Activated CD8-positive, alpha-beta memory T cell treated with anti-CD3 and anti-CD28 coated beads, Interleukin-2, amount 50 U/mL, for 24 hours (primary cell): ENCODE results near the gene ZBTB43.

Source experiments
- DNase-seq: peaks from one replicate; pipeline ENCODE4 v3.0.0-alpha.2; 2020; ENCODE audit errors: extremely low read depth

The ZBTB43 gene

DNA sequence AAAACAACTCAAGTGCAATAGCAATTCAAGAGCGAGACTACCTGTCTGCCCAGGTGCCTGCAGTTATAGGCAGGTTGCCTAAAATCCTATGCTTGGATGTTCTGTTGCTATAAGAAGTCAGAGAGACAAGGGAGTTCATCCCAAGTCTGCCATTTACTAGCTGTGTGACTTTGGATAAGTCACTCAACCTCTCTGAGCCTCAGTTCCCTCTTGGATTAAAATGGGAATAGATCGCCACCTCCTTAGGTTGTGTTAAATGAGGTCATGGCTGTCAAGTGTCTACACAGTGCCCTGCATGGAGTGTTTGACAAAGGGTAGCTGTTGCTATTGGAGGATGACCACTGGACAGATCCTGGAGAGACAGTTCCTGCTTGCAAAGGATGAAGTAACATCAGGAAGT, 54.3 kb downstream of the ZBTB43 start:
- no peak for DNase-seq

DNA sequence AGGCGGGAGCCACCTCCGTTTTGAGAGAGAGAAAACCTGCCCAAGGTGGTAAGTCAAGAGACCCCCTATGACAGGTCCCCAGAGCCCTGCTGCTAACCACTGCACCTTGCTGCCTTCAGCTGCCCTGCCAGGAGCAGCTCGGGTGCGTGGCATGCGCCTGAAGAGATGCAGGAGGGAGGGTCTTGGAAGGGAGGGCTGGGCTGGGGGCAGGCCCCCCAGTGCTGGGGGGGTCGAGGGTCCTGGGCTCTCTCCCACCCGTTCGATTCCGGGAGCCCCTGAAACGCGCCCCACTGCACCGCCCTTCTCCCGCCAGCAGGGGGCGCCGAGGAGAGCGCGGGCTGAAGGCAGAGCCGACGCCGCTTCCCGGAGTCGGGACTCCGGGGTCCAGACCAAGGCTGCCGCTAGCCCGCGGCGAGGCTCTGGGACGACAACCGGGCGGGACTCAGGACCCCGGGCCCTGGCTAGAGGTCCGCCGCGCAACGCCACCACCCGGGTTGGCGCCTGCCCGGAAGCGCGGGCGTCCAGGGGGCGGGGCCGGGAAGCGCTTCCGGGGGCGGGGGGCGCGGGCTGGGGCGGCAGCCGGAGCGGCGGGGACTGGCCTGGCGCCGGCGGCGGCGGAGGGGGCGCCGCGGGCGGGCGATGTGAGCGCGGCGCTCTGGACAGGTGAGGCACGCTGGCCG, 55.4 kb downstream of the ZBTB43 start, which contains the start of gene ZBTB34:
Gene ZBTB34, plus strand, starts transcription at position 563 of the 680 bp plus-strand sequence. CDS start 18,761 bp downstream, outside the sequence.
- peak; percentile 19 for DNase-seq

DNA sequence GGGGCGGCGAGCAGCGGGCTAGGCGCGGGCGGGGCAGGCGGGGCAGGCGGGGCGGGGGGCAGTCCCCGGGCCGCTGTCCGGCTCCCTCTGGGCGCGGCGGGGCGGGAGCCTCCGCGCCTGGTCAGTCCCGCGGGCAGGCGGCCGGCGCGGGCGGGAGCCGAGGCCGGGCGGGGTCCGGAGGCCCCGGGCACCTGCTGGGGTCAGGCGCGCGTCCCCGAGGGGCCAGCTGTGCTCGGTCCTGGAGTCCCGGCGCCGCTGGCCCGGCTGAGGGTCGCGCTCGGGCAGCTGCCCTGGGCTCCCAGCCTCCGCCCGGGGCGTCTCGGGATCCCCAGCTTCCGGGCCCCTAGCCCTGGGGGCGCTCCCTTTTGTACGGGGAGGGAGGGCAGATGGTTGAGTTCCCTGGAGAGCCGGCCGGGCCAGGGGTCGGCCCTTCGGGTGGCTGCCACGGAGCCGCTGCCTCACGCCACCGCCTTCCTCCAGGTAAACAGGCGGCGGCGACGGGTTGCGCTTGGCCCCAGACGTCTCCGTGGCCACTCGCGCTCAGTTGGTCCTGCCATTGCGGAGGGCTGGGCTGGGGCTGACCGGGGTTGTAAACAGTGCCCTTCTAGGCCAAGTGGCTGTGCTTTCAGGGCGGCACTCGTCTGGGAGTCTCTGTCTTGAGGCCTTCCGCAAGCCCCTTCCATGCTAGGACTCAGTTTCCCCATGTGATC, 56.1 kb downstream of the ZBTB43 start:
- DNase-seq, result no peak

DNA sequence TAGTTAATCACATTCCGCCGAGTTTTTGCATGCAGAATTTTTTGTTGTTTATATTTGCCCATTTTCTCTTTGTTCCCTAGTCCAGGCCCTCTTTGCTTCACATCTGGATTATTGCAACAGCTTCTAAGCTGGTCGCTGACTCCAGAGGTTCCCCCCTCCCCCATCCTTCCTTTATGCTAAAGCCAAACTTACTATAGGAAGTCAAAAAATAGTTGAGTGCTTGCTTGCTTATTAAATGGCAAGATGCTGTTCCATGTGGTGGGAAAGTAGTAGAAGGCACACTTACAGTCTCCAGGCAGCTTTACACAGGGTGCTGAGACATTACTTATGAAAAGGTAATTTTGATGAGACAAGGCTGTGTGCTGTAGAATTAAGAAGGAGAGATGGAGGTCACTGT, 56.9 kb downstream of the ZBTB43 start:
- DNase-seq, result no peak

DNA sequence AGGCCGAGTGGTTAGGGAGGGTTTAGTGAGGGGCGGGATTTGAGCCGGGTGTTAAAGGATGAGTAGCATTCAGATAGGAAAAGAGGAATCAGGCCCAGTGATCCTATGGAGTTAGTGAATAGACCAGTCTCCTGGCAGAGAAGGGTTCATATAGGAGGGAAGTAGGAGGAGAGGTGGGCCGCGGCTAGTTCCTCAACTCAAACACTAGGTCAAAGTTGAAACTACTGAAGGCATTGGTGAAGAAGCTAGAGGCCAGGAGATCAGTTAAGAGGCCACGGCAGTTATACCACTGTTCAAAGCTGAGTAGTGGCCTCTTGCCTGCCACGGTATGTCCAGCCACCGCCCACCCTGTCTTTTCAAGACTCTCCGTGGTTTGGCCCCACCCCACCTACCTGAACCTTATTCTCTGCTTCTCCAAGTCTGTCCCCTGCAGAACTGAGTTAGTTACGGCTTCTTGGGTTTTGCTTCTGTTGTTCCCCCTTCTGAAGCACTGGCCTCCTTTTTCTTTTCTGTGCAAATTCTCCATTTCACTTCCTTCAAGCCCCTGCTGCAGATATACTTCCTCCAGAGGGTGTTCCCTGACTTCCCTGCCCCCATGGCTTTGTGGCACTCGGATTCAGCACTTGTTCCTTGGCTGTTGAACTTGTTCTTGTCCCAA, 57.4 kb downstream of the ZBTB43 start:
- DNase-seq, result no peak

DNA sequence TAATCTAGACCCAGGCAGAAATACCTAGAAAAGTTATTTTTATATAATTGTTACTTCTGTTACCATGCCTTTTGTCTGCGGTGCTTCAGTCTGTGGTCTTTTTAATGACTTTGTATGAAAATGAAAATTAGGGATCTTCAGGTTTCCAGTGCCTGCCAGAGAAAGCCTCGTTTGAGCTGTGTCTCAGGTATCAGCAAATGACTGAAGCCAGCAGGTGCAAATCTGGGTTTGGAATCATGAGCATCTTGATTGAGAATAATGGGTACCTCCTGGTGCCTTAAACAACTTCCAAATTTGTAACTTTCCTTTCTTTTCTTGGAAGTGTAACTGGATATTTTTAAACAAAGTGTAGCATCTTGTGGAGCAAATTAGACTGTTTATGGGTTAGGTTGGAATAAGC, 59.9 kb downstream of the ZBTB43 start:
- DNase-seq, result no peak

DNA sequence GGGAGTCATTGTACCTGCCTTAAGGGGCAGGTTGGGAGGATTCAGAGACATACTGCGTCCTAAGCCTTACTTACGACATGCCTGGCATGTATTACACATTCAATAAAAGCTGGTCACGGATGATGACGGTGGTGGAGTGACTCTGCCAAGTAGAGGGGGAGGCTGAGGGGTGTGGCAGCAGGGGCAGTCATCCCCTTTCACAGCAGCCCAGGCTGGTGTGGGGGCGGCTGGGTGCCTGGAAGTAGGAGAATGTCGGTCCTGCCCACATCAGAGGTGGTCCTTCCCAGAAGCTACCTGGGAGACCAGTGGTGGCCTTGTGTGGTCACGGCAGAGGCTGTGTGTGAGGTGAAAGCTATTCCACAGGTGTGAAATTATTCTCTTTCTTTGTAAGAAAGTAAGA, 64.5 kb downstream of the ZBTB43 start:
- no peak for DNase-seq

DNA sequence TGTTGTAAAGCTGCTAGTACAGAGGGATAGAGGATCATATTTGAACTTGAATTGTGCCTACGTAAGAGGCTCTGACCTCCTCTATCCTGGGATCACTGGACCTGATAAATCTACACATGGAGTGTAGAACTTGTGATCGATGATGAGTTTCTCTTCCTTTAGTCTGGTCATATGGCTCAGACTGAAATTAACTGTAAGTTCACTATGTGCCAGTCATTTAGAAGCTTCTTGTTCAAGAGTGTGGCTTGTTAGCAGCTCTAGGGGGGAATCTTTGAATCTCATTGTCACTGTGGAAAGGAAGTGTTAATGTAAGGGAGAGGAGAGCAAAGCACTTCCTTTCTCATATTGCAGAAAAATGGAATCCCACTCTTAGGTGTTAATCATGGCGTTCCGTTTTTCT, 67.7 kb downstream of the ZBTB43 start:
- no peak for DNase-seq

DNA sequence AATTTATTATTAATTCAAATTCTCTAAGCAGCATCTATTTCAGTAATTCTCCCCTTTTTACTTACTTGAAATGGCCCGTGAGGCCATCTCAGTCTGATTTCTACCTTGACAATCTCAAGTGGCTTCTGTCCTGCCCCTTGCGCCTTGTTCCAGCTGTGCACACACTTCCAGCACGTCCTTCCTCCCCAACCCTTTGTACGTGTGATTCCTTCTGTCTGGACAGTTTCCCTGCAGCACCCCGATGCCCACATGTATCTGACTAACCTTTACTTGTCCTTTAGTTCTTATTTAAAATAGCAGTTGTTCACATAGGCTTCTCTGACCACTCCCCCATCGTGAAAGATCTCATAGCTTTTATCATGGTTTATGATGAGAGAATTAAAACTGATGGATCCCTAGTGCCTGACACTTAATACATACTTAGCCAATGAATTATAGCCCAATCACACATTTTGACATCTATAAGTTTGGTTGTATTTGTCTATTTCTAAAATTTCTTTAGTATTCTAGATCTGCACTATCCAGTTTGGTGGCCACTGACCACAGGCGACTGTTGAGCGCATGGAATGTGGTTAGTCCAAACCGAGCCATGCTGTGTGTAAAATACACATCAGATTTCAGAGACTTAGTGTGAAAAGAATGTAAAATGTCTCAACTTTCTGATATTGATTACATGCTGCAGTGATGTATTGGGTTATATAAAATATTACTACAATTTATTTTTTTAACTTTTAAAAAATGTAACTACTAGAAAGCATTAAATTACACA, 69.9 kb downstream of the ZBTB43 start:
- DNase-seq, result no peak

DNA sequence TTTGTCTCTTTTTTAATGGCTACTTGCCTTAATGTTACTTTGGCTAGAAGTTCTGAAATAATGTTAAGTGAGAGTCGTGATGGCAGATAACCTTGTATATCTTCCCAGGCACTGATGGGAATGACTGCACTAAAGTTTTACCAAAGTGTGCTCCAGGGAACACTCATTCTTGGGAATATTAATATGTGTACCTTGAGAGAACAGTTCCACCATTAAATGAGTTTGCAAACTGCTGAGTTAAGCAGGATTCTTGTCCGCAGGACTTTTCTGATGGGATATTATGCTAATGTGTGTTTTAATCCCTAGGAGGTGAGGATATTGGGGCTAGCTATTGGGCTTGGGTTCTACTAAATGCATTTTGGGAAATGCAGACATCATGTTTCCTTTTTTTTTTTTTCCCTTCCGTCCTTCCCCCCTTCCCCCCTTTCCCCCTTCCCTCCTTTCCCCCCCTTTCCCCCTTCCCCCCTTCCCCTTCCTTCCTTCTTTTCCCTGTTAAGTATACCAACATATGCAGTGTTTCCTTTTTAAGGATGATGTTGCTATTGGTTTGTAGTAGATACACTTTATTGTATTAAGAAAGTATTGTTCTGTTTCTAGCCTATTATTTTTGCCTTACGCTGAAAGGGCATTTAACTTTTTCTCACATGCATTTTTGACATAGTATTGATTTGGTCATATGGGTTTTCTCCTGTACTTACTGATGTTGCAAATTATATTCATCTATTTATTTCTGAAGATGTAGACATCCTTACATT, 71.1 kb downstream of the ZBTB43 start:
- no peak for DNase-seq

DNA sequence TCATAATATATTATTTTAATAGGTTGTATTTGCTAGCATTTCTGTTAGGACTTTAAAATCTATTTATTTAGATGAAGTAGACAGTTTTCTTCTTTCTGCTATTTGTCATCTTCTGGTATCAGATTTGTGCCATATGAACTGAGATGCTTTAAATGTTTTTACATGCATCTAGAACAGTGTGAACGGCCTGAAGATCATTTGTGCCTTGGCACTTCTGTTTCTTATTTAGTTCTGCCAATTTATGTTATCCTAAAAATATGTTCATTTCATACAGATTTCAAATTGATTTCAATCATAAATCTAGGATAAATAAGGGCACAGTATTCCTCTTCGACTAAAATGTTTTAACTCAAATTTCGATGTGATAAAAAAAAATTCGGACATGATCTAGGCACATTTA, 71.7 kb downstream of the ZBTB43 start:
- DNase-seq, result no peak

DNA sequence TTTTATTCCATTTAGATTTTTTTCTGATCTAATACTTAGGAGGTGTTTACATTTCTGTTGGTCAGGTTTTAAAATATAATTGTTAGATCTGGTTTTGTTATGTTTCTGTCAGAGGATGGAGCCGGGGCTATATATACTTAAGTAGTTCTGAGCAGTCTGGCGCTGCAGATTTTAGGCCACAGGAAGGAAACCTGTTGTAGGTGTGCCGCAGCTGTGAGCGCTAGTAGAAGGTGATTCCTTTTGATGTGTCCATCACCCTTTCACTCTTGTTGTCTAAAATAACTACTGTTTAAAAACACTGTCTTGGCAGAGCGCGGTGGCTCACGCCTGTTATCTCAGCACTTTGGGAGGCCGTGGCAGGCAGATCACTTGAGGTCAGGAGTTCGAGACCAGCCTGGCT, 72.6 kb downstream of the ZBTB43 start:
- DNase-seq, result no peak

DNA sequence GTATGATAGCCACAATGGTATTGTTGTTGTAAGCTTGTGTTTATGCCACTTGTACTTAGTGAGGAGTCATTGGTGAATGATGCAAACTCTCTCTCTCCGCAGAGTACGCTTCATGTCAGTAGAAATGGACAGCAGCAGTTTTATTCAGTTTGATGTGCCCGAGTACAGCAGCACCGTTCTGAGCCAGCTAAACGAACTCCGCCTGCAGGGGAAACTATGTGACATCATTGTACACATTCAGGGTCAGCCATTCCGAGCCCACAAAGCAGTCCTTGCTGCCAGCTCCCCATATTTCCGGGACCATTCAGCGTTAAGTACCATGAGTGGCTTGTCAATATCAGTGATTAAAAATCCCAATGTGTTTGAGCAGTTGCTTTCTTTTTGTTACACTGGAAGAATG, 74.4 kb downstream of the ZBTB43 start:
- no peak for DNase-seq

DNA sequence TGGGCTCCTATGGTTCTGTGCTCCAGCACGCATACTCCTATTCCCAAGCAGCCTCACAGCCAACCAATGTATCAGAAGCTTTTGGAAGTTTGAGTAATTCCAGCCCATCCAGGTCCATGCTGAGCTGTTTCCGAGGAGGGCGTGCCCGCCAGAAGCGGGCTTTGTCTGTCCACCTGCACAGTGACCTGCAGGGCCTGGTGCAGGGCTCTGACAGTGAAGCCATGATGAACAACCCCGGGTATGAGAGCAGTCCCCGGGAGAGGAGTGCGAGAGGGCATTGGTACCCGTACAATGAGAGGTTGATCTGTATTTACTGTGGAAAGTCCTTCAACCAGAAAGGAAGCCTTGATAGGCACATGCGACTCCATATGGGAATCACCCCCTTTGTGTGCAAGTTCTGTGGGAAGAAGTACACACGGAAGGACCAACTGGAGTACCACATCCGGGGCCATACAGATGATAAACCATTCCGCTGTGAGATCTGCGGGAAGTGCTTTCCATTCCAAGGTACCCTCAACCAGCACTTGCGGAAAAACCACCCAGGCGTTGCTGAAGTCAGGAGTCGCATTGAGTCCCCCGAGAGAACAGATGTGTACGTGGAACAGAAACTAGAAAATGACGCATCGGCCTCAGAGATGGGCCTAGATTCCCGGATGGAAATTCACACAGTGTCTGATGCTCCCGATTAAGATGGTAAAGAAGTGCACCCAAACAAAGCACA, 75.5 kb downstream of the ZBTB43 start:
- DNase-seq, result no peak

DNA sequence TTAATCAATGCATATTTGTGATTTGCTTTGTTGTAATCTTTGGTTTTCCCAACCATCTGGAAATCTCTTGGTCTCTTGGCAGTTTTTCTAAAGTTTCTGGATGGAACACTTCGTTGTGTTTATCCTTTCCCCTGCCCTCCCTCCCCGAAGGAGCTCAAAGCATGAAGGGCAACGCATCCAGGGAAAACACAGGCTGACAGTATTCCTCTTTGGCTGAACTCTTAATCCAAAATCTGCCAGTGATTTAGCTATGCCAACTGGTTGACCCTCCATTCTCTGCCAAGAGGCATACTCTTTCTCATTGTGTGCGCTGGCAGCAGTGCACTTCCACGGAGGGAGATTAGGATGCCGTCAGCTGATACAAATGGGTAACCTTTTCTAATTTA, 76.1 kb downstream of the ZBTB43 start:
- DNase-seq, result no peak

DNA sequence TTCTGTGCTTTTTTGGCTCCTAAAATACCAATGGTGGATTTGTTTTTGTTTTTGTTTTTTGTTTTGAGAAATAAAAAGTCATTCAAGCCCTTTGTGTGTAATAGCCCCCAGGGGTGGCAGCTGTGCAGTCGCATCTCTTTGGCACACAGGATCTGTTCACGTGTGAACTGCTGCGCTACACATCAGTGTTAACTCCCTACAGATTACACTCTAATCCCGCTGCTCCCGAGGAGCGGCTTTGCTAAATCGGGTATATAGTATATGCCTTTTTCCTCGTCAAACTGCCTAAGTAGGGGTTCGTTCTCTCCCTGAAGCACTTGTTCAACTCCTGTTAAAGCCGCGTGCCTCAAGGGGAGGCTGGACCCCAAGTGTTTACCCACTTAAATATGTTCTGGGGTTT, 77.9 kb downstream of the ZBTB43 start:
- DNase-seq, result no peak

DNA sequence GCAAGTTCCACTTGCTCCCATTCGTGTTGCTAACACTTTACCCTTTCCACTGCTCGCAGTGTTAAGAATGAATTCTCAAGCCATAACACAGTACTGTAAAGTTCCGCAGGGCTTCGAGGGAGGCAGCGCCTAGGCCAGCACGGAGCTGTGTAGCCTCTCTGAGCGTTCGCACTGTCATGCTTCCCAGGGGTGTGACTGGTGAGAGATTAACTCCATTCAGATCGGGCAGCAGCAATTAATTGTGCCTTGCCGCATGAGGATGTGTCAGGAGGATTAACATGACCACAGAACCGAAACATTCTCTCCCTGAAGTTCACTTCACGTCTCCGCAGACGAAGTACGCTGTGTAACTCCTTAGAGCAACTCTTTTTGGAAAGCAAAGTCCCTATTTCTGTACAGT, 78.8 kb downstream of the ZBTB43 start:
- DNase-seq, result no peak

DNA sequence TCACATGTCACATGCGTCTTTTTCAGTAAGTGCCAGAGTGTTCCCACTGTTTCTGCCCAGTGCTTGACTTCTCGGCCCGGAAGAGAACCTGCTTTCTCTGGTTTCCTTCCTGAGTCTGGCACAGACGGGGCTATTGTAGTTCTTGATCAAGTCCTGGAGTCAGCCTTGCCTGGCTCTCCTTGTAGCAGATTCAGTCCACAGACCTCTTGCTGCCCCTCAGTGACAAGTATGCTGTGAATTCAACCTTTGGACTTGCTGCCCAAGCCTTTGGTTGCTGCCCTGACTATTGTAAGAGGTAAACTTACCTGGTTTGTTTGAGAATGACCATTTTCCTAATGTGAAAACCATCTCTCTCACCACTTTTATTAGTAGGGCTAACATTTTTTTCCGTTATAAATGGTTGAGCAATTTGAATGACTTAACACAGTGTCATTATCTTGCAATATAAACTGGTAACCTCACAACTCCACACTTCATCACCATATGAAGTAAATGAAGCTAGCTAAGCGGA, 80.3 kb downstream of the ZBTB43 start:
- DNase-seq, result no peak

DNA sequence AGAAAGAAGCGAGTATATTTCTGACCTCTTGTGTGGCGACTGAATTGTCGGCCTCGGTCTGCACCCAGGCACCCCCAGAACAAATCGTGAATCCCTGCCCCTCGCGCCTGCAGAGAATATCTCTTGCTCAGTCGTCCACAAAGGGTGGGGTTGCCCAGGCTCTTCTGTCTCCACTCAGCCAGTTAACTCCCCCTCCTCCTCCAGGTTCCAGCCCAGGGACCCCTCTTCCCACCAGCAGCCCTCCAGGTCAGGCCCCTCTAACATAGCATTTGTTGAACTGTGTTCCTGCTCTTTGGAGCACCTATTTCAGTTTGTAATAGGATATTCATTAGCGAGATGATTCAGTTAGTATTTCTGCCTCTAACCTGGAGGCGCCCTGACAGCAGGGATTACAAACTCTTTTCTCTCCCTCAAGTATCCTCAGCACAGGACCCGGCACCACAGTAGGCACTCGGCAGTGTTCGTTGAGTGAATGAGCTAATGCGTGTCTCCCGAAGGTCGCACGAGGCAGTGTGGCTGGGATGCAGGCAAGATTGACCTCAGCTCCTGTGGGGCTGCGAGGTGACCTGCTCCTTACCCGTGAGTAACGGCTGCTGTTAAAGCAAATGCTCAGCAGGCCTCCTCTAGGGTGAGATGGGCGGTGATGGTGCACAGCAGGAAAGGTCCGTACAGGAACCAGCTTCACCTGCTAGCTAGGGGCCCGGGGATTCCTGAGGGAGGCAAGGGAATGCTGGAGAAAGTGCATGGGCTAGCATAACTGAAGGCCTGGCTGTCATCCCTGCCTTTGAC, 81.4 kb downstream of the ZBTB43 start:
- DNase-seq, result no peak

DNA sequence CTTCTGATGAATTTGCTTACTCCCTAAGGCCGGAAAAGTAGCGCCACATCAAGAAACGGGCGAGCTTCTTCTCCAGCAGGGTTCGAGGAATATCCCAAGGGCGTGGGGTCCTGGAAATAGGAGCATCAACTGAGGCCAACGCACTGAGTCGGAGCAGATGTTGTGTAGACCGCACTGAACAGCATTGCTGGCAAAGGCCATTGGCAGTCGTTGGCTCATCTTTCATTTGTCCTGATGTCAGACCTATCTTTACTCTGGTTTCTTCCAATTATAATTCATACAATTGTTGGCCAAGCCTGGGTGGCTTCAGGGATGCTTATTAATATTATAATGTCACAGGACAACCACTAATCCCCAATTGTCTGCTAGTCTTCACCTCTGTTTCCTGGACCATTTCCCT, 82.1 kb downstream of the ZBTB43 start:
- no peak for DNase-seq
